K562 (cell line): ENCODE results near the gene JPT1. TPM values are rescaled to one million over a fixed set of nuclear protein-coding genes. Genes with fewer than 3 reads are reported as not detected.

ENCODE experiments used
- MAFF ChIP-seq: IDR thresholded peaks from 2 replicates; pipeline ENCODE4 v1.6.1; 2012; ENCODE audit warnings: low read length, improper control_type of control experiment
- ZNF407 ChIP-seq: fragments of 450-650 bp; IDR thresholded peaks from 2 replicates; pipeline ENCODE4 v1.6.1; 2016; ENCODE audit warnings: low read depth
- ZNF445 ChIP-seq: fragments of 250-450 bp; sonication (Bioruptor Pico); IDR thresholded peaks from 2 replicates; pipeline ENCODE4 v1.4.0; 2020; ENCODE audit warnings: low read depth, mild to moderate bottlenecking, moderate library complexity
- polyA plus RNA-seq, 8 experiments: library from polyadenylated mRNA; depleted of rRNA in 4 of 8; stranded (reverse) in 5 of 8; unstranded in 3 of 8; fragments of >200 nt; fragmentation: Nextera tagmentation in 2 of 8; fragmentation: Illumina TruSeq in 1 of 8; extraction: Ambion mirVana in 2 of 8; extraction: Trizol in 1 of 8; gene quantifications; 2 replicates each; pipeline versions ENCODE4 v1.2.1 to v1.2.3, GENCODE V29; 2011 to 2014; ENCODE audit warnings: inconsistent platforms in 1 of 8, missing spikeins in 1 of 8
- total RNA-seq, 7 experiments: library from RNA; depleted of rRNA in 6 of 7; stranded (reverse); fragments of >200 nt in 6 of 7; fragmentation: Illumina TruSeq in 2 of 7; extraction: Trizol in 2 of 7; gene quantifications; 2 replicates each; pipeline versions ENCODE4 v1.2.1 to v1.2.3, GENCODE V29; 2011 to 2021; ENCODE audit warnings: low replicate concordance in 1 of 7
- TF ChIP-seq, protein P1 (sequence below): fragments of 250-450 bp; sonication (Bioruptor Pico); IDR thresholded peaks from 2 replicates; pipeline ENCODE4 v1.4.0; 2020
- TF ChIP-seq, protein P2 (sequence below): fragments of 250-450 bp; sonication (Bioruptor Pico); IDR thresholded peaks from 2 replicates; pipeline ENCODE4 v1.4.0; 2020; ENCODE audit warnings: mild to moderate bottlenecking, moderate library complexity

JPT1 gene
- total and polyA plus RNA-seq, 9 of the 15 experiments (the other 6 are each of a cell fraction or from before 2014, with no cell fraction given): 56.7 to 292 (median 144) TPM

GRCh38 chr17:75160211-75160610 lies 5.9 kb upstream of the JPT1 start (continued):
- TF ChIP-seq ZNF407: no peak
- TF ChIP-seq, protein P1, sequence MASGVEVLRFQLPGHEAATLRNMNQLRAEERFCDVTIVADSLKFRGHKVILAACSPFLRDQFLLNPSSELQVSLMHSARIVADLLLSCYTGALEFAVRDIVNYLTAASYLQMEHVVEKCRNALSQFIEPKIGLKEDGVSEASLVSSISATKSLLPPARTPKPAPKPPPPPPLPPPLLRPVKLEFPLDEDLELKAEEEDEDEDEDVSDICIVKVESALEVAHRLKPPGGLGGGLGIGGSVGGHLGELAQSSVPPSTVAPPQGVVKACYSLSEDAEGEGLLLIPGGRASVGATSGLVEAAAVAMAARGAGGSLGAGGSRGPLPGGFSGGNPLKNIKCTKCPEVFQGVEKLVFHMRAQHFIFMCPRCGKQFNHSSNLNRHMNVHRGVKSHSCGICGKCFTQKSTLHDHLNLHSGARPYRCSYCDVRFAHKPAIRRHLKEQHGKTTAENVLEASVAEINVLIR: no peak
- TF ChIP-seq, protein P2, sequence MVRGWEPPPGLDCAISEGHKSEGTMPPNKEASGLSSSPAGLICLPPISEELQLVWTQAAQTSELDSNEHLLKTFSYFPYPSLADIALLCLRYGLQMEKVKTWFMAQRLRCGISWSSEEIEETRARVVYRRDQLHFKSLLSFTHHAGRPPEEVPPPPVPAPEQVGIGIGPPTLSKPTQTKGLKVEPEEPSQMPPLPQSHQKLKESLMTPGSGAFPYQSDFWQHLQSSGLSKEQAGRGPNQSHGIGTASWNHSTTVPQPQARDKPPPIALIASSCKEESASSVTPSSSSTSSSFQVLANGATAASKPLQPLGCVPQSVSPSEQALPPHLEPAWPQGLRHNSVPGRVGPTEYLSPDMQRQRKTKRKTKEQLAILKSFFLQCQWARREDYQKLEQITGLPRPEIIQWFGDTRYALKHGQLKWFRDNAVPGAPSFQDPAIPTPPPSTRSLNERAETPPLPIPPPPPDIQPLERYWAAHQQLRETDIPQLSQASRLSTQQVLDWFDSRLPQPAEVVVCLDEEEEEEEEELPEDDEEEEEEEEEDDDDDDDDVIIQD: no peak
- no peak for TF ChIP-seq ZNF445 (CRISPR knock-in tag)
- no peak for TF ChIP-seq MAFF
- TF ChIP-seq, all 486 proteins: peak for 0
